ENCODE data around the gene ATP13A5.

DNA sequence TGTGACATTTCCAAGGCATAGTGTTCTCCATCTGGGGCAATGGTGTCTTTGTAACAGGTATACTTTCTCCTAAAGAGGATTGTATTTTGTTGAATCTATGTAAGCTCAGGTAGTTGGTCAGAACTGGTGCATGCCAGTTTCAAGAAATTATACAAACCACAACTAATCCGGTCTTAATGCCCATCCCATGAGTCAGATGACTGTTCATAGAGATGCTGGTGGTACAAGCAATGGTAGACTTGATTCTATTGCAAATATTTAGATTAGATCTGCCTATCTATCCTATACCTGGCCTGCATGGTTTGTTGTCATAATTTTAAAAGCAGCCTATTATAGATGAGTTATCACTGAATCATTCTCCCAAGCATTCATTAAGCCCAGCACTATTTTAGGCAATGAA is 43.5 kb downstream of the ATP13A5 start:
- TF ChIP-seq, protein P1, sequence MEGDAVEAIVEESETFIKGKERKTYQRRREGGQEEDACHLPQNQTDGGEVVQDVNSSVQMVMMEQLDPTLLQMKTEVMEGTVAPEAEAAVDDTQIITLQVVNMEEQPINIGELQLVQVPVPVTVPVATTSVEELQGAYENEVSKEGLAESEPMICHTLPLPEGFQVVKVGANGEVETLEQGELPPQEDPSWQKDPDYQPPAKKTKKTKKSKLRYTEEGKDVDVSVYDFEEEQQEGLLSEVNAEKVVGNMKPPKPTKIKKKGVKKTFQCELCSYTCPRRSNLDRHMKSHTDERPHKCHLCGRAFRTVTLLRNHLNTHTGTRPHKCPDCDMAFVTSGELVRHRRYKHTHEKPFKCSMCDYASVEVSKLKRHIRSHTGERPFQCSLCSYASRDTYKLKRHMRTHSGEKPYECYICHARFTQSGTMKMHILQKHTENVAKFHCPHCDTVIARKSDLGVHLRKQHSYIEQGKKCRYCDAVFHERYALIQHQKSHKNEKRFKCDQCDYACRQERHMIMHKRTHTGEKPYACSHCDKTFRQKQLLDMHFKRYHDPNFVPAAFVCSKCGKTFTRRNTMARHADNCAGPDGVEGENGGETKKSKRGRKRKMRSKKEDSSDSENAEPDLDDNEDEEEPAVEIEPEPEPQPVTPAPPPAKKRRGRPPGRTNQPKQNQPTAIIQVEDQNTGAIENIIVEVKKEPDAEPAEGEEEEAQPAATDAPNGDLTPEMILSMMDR (IDR thresholded peaks at IDR 0.05): no peak
- TF ChIP-seq POLR2A (IDR thresholded peaks at IDR 0.05) (no peak), POLR2AphosphoS5 (IDR thresholded peaks at IDR 0.05) (no peak)
